ENCODE results near the gene RNF141. TPM values are rescaled to one million over a fixed set of nuclear protein-coding genes. Genes with fewer than 3 reads are reported as not detected.

RNF141 gene
- total and polyA plus RNA-seq, 7 donors = 5.0 to 42.2 (median 16.6) TPM

DNA sequence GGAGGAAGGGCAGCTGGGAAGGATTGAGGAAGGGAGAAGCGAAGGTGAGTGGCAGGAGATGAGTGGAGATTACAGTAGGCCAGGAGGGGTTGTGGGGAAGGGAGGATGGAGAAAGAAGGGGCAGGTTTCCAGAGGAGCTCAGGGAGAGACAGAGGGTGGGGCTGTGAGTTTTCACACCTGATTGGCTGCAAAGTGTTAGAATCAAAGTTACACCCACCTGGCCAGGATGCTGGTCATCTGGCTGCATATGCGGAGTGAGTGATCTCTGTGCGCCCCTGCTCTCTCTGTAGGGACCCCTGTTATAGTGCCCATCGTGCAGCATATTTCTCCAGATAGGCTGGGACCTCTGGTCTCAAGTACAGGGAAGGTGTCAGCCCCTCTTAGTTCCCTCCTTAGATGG is 67.6 kb downstream of the RNF141 start:
- Histone ChIP-seq H3K27me3 (ENCODE audit: insufficient read depth in 3 of 3, low read length in 2 of 3) (no peaks in the 10 kb centered on the region), H3K9me3 (no peaks in the 10 kb centered on the region), H3K4me3 (no peak overlapping the region), H3K36me3 (ENCODE audit: insufficient read depth in 1 of 2, low read depth in 1 of 2) (peaks cover 2 to 60% of the 10 kb centered on the region in 2 donors), H3K4me1 (peaks cover 4% of the 10 kb centered on the region), H3K27ac (no peak overlapping the region)
- TF ChIP-seq, protein P1, sequence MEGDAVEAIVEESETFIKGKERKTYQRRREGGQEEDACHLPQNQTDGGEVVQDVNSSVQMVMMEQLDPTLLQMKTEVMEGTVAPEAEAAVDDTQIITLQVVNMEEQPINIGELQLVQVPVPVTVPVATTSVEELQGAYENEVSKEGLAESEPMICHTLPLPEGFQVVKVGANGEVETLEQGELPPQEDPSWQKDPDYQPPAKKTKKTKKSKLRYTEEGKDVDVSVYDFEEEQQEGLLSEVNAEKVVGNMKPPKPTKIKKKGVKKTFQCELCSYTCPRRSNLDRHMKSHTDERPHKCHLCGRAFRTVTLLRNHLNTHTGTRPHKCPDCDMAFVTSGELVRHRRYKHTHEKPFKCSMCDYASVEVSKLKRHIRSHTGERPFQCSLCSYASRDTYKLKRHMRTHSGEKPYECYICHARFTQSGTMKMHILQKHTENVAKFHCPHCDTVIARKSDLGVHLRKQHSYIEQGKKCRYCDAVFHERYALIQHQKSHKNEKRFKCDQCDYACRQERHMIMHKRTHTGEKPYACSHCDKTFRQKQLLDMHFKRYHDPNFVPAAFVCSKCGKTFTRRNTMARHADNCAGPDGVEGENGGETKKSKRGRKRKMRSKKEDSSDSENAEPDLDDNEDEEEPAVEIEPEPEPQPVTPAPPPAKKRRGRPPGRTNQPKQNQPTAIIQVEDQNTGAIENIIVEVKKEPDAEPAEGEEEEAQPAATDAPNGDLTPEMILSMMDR (IDR thresholded peaks at IDR 0.05) = no peak
- intact Hi-C loops (cut with DNase I) = no loop called here
- ATAC-seq (peak in 1 of 4 donors; percentile 38), DNase-seq (no peak)
- WGBS, 3 donors = 86 to 90% (median 87%) methylated on average over 4 of the region's 4 CpGs

DNA sequence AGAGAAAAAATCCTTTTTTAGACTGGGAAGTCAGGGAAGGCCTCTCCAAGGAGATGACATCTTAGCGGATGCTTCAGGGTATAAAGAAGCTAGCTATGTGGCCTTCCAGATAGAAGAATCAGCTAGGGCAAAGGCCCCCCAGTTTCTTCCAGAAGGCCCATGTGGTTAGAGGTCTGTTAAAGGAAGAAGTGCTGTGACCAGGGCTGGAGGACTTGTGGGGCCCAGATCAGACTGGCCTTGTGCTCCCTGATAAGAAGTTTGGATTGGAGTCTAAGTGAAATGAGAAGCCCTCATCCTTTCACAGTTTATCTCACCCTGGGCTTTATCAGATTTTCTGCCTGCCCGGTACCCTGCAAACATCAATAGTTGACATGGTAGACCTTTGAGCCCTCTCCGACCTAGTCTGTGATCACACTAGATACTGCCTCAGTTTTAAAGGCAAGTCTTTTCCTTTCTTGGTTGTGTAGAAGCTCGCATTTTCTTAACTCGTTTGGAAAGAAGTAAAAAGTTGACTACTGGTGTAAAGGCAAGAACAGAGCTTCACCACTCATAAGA is 78.2 kb downstream of the RNF141 start:
- Histone ChIP-seq H3K4me3 (no peak overlapping the region), H3K36me3 (ENCODE audit: insufficient read depth in 1 of 2, low read depth in 1 of 2) (peaks cover 5 to 96% of the 10 kb centered on the region in 2 donors), H3K9me3 (no peaks in the 10 kb centered on the region), H3K4me1 (peaks cover 17% of the 10 kb centered on the region), H3K27me3 (ENCODE audit: insufficient read depth in 3 of 3, low read length in 2 of 3) (no peaks in the 10 kb centered on the region), H3K27ac (no peak overlapping the region)
- ATAC-seq (no peak), DNase-seq (no peak)
- intact Hi-C loops (cut with DNase I) = no loop called here
- WGBS, 3 donors = 92 to 95% (median 94%) methylated on average over 5 of the region's 5 CpGs
- TF ChIP-seq, protein P1 (IDR thresholded peaks at IDR 0.05) = no peak

Other genes starting within 250 kb of the RNF141 start
- 10 to 100 TPM; 10.6 to 12.6 (median 12.2) TPM for gene SBF2, start 247.0 kb downstream of the RNF141 start, total RNA-seq
- 1 to 10 TPM; 3.3 to 6.8 (median 5.5) TPM for gene SBF2, start 247.0 kb downstream of the RNF141 start, polyA plus RNA-seq
- 10 to 100 TPM; 11.8 to 73.3 (median 27.8) TPM for gene ADM, start 236.1 kb downstream of the RNF141 start, total RNA-seq
- gene ADM, start 236.1 kb downstream of the RNF141 start, polyA plus RNA-seq = 10 to 100 TPM; 11.7 to 45.1 (median 23.1) TPM
- gene AMPD3, start 85.9 kb downstream of the RNF141 start, total RNA-seq = 100 to 1,000 TPM in 3 of 4 donors, 10 to 100 TPM in 1; 45.4 to 120 (median 110) TPM
- gene AMPD3, start 85.9 kb downstream of the RNF141 start, polyA plus RNA-seq = 10 to 100 TPM; 23.5 to 67.7 (median 57.9) TPM
- gene LYVE1, start 27.5 kb upstream of the RNF141 start, total RNA-seq = 10 to 100 TPM; 17.4 to 37.0 (median 32.8) TPM
- gene LYVE1, start 27.5 kb upstream of the RNF141 start, polyA plus RNA-seq = 10 to 100 TPM in 1 of 3 donors, 1 to 10 TPM in 2; 5.2 to 12.9 (median 5.7) TPM
- 1 to 10 TPM; 3.9 to 9.4 (median 4.4) TPM for gene IRAG1, start 152.6 kb upstream of the RNF141 start, total RNA-seq
- 1 to 10 TPM; 1.4 to 2.4 (median 1.8) TPM for gene IRAG1, start 152.6 kb upstream of the RNF141 start, polyA plus RNA-seq
- 10 to 100 TPM; 20.9 to 31.0 (median 26.1) TPM for gene CTR9, start 210.1 kb upstream of the RNF141 start, total RNA-seq
- 10 to 100 TPM; 16.4 to 41.6 (median 17.7) TPM for gene CTR9, start 210.1 kb upstream of the RNF141 start, polyA plus RNA-seq